HepG2 (cell line): Measurements from ENCODE around the gene WDR37. TPM values are rescaled to one million over a fixed set of nuclear protein-coding genes. Genes with fewer than 3 reads are reported as not detected.

Experiments
- ARNT ChIP-seq: fragments of 450-650 bp; IDR thresholded peaks from 2 replicates; pipeline ENCODE4 v1.6.1; 2017
- FOXA3 ChIP-seq: IDR thresholded peaks from 2 replicates; pipeline ENCODE4 v1.6.1; 2016; ENCODE audit warnings: missing genetic modification reagents, missing compliant biosample characterization
- MIER2 ChIP-seq: IDR thresholded peaks from 2 replicates; pipeline ENCODE4 v1.6.1; 2016; ENCODE audit warnings: missing biosample characterization, missing genetic modification reagents
- NFKB2 ChIP-seq: sonication (generic); formaldehyde crosslinking; IDR thresholded peaks from 2 replicates; pipeline ENCODE4 v1.4.0; 2020; ENCODE audit warnings: missing genetic modification reagents, borderline replicate concordance
- NFKBIZ ChIP-seq: IDR thresholded peaks from 2 replicates; pipeline ENCODE4 v1.6.1; 2018; ENCODE audit warnings: missing genetic modification reagents, missing compliant biosample characterization
- PBX2 ChIP-seq: IDR thresholded peaks from 2 replicates; pipeline ENCODE4 v1.6.1; 2016; ENCODE audit warnings: control low read depth
- RCOR2 ChIP-seq: IDR thresholded peaks from 2 replicates; pipeline ENCODE4 v1.6.1; 2016; ENCODE audit warnings: missing biosample characterization, missing genetic modification reagents
- RORA ChIP-seq: sonication (generic); formaldehyde crosslinking; IDR thresholded peaks from 2 replicates; pipeline ENCODE4 v1.5.0; 2020; ENCODE audit warnings: mild to moderate bottlenecking, missing genetic modification reagents, moderate library complexity
- SSRP1 ChIP-seq: IDR thresholded peaks from 2 replicates; pipeline ENCODE4 v1.6.1; 2016; ENCODE audit warnings: control low read depth
- TCF7 ChIP-seq: sonication (generic); IDR thresholded peaks from 2 replicates; pipeline ENCODE4 v1.6.1; 2016; ENCODE audit warnings: antibody characterized with exemption, low read depth
- TOPORS ChIP-seq: sonication (generic); formaldehyde crosslinking; IDR thresholded peaks from 2 replicates; pipeline ENCODE4 v1.8.0; 2023; ENCODE audit warnings: mild to moderate bottlenecking, missing genetic modification reagents
- ZBTB8A ChIP-seq: sonication (generic); formaldehyde crosslinking; IDR thresholded peaks from 2 replicates; pipeline ENCODE4 v1.4.0; 2020; ENCODE audit warnings: mild to moderate bottlenecking, low read depth, missing genetic modification reagents, borderline replicate concordance
- ZNF383 ChIP-seq: sonication (generic); formaldehyde crosslinking; IDR thresholded peaks from 2 replicates; pipeline ENCODE4 v1.4.0; 2020; ENCODE audit warnings: missing genetic modification reagents, mild to moderate bottlenecking, borderline replicate concordance
- ZNF674 ChIP-seq: sonication (generic); formaldehyde crosslinking; IDR thresholded peaks from 2 replicates; pipeline ENCODE4 v1.5.0; 2020; ENCODE audit warnings: low read depth, mild to moderate bottlenecking, missing genetic modification reagents
- ZNF713 ChIP-seq: sonication (generic); formaldehyde crosslinking; IDR thresholded peaks from 2 replicates; pipeline ENCODE4 v1.4.0; 2020; ENCODE audit warnings: mild to moderate bottlenecking, missing genetic modification reagents
- polyA plus RNA-seq, 8 experiments: library from polyadenylated mRNA; depleted of rRNA in 3 of 8; stranded (reverse) in 7 of 8; unstranded in 1 of 8; fragments of >200 nt; fragmentation: Illumina TruSeq in 4 of 8; extraction: Trizol in 4 of 8; gene quantifications; 2 replicates each; pipeline versions ENCODE4 v1.2.1 to v1.2.3, GENCODE V29; 2011 to 2016; ENCODE audit warnings: low read depth in 4 of 8, missing spikeins in 1 of 8, mixed read lengths in 1 of 8; ENCODE audit not compliant: insufficient read depth in 1 of 8
- total RNA-seq, 5 experiments: library from RNA; depleted of rRNA; stranded (reverse); fragments of >200 nt; fragmentation: Illumina TruSeq; extraction: Trizol; gene quantifications; 2 replicates each; pipeline ENCODE4 v1.2.3, GENCODE V29; 2016; ENCODE audit warnings: low read depth in 1 of 5
- TF ChIP-seq, protein P1 (sequence below): sonication (generic); formaldehyde crosslinking; IDR thresholded peaks from 2 replicates; pipeline ENCODE4 v1.5.1; 2020; ENCODE audit warnings: missing genetic modification reagents, mild to moderate bottlenecking, borderline replicate concordance
- TF ChIP-seq, protein P2 (sequence below), 2 experiments: sonication (generic) in 1 of 2; formaldehyde crosslinking in 1 of 2; IDR thresholded peaks; 2 replicates each; pipeline versions ENCODE4 v1.4.0 to v1.6.1; 2018 to 2020; ENCODE audit warnings: missing genetic modification reagents in 2 of 2, borderline replicate concordance in 1 of 2, low read depth in 1 of 2, mild to moderate bottlenecking in 1 of 2, missing biosample characterization in 1 of 2
- TF ChIP-seq, protein P3 (sequence below): sonication (generic); formaldehyde crosslinking; IDR thresholded peaks from 2 replicates; pipeline ENCODE4 v1.4.0; 2020; ENCODE audit warnings: mild to moderate bottlenecking, missing genetic modification reagents
- TF ChIP-seq, protein P4 (sequence below): sonication (generic); formaldehyde crosslinking; IDR thresholded peaks from 2 replicates; pipeline ENCODE4 v1.4.0; 2020; ENCODE audit warnings: missing genetic modification reagents, mild to moderate bottlenecking, borderline replicate concordance
- TF ChIP-seq, protein P5 (sequence below): sonication (generic); formaldehyde crosslinking; IDR thresholded peaks from 2 replicates; pipeline ENCODE4 v1.5.0; 2020; ENCODE audit warnings: missing genetic modification reagents, mild to moderate bottlenecking, borderline replicate concordance

Gene WDR37
- total and polyA plus RNA-seq, 2 of the 13 experiments (the other 11 are each of a cell fraction or from before 2014, with no cell fraction given) = 5.9 to 7.5 TPM

DNA sequence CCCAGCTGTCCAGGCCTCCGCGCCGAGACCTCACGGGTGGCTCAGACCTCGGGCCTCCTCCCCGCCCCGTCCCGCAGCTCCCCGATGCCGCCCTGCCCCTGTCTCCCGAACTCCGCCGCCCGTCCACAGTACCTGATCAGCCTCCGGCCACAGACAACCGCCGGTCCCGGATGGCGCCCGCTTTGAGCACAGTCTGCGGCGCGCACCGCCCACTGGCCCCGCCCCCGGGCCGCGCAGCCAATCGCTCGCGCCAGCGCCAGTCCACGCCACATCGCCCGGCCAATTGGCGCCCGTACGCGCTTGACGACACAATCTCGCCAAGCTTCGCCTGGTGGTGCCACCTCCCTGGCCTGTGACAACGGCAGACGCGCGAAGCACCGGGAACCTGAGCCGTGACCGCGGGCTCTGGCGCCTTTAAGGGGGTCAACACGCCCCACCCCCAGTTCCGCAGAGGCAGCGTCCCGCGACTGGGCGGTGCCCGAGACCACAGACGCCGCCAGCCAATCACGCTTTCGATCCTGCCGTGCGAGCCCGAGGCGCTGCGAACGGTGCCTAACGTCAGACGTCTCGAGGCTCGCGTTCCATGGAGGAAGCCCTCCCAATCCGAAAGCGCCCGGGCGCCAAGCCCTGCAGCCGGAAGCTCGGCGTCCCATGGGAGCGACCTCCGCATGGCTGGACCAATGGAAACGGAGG lies 7.3 kb upstream of the WDR37 start, which contains the start of gene IDI1 (continued):
- TF ChIP-seq ZBTB8A (no peak), NFKB2 (CRISPR knock-in tag) (no peak), MIER2 (no peak), ZNF674 (CRISPR knock-in tag) (no peak), TCF7 (peak; percentile 44; the same call in 1 of the 2 replicates), TOPORS (peak; percentile 92), RORA (CRISPR knock-in tag) (no peak), FOXA3 (CRISPR knock-in tag) (peak; percentile 70), NFKBIZ (CRISPR knock-in tag) (no peak; the same call in 1 of the 2 replicates), RCOR2 (CRISPR knock-in tag) (no peak), ARNT (no peak), SSRP1 (CRISPR knock-in tag) (0 out of 2 replicates have a peak, but pooled peaks have one; percentile 25), ZNF713 (CRISPR knock-in tag) (peak; percentile 95; the same call in 1 of the 2 replicates), ZNF383 (no peak), PBX2 (CRISPR knock-in tag) (no peak)
- TF ChIP-seq, protein P1, sequence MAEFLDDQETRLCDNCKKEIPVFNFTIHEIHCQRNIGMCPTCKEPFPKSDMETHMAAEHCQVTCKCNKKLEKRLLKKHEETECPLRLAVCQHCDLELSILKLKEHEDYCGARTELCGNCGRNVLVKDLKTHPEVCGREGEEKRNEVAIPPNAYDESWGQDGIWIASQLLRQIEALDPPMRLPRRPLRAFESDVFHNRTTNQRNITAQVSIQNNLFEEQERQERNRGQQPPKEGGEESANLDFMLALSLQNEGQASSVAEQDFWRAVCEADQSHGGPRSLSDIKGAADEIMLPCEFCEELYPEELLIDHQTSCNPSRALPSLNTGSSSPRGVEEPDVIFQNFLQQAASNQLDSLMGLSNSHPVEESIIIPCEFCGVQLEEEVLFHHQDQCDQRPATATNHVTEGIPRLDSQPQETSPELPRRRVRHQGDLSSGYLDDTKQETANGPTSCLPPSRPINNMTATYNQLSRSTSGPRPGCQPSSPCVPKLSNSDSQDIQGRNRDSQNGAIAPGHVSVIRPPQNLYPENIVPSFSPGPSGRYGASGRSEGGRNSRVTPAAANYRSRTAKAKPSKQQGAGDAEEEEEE (CRISPR knock-in tag) = peak; percentile 87; the same call in 1 of the 2 replicates
- TF ChIP-seq, protein P2, sequence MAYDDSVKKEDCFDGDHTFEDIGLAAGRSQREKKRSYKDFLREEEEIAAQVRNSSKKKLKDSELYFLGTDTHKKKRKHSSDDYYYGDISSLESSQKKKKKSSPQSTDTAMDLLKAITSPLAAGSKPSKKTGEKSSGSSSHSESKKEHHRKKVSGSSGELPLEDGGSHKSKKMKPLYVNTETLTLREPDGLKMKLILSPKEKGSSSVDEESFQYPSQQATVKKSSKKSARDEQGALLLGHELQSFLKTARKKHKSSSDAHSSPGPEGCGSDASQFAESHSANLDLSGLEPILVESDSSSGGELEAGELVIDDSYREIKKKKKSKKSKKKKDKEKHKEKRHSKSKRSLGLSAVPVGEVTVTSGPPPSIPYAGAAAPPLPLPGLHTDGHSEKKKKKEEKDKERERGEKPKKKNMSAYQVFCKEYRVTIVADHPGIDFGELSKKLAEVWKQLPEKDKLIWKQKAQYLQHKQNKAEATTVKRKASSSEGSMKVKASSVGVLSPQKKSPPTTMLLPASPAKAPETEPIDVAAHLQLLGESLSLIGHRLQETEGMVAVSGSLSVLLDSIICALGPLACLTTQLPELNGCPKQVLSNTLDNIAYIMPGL (CRISPR knock-in tag; IDR thresholded peaks at IDR 0.05; ENCODE audit: borderline replicate concordance in 1 of 2, low read depth in 1 of 2) = peak; percentile 74 to 79; a peak in 3 of 4 replicates
- TF ChIP-seq, protein P3, sequence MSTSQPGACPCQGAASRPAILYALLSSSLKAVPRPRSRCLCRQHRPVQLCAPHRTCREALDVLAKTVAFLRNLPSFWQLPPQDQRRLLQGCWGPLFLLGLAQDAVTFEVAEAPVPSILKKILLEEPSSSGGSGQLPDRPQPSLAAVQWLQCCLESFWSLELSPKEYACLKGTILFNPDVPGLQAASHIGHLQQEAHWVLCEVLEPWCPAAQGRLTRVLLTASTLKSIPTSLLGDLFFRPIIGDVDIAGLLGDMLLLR = no peak; the same call in 1 of the 2 replicates
- TF ChIP-seq, protein P4, sequence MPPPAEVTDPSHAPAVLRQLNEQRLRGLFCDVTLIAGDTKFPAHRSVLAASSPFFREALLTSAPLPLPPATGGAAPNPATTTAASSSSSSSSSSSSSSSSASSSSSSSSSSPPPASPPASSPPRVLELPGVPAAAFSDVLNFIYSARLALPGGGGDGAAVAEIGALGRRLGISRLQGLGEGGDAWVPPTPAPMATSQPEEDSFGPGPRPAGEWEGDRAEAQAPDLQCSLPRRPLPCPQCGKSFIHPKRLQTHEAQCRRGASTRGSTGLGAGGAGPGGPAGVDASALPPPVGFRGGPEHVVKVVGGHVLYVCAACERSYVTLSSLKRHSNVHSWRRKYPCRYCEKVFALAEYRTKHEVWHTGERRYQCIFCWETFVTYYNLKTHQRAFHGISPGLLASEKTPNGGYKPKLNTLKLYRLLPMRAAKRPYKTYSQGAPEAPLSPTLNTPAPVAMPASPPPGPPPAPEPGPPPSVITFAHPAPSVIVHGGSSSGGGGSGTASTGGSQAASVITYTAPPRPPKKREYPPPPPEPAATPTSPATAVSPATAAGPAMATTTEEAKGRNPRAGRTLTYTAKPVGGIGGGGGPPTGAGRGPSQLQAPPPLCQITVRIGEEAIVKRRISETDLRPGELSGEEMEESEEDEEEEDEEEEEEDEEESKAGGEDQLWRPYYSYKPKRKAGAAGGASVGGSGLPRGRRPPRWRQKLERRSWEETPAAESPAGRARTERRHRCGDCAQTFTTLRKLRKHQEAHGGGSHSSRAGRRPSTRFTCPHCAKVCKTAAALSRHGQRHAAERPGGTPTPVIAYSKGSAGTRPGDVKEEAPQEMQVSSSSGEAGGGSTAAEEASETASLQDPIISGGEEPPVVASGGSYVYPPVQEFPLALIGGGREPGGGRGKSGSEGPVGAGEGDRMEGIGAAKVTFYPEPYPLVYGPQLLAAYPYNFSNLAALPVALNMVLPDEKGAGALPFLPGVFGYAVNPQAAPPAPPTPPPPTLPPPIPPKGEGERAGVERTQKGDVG (CRISPR knock-in tag) = no peak
- TF ChIP-seq, protein P5, sequence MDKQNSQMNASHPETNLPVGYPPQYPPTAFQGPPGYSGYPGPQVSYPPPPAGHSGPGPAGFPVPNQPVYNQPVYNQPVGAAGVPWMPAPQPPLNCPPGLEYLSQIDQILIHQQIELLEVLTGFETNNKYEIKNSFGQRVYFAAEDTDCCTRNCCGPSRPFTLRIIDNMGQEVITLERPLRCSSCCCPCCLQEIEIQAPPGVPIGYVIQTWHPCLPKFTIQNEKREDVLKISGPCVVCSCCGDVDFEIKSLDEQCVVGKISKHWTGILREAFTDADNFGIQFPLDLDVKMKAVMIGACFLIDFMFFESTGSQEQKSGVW (CRISPR knock-in tag) = no peak
